HG03103 (cell line): ENCODE measurements around the gene BEST2.
A peak's percentile ranks its signal among the peaks of the same experiment; 100 is the strongest.

Experiments
- ATAC-seq: cut with Tn5 transposase; IDR thresholded peaks from one replicate; pipeline ENCODE4 v1.9.1; 2021; ENCODE audit warnings: low read depth; ENCODE audit not compliant: unreplicated experiment

The BEST2 gene

DNA sequence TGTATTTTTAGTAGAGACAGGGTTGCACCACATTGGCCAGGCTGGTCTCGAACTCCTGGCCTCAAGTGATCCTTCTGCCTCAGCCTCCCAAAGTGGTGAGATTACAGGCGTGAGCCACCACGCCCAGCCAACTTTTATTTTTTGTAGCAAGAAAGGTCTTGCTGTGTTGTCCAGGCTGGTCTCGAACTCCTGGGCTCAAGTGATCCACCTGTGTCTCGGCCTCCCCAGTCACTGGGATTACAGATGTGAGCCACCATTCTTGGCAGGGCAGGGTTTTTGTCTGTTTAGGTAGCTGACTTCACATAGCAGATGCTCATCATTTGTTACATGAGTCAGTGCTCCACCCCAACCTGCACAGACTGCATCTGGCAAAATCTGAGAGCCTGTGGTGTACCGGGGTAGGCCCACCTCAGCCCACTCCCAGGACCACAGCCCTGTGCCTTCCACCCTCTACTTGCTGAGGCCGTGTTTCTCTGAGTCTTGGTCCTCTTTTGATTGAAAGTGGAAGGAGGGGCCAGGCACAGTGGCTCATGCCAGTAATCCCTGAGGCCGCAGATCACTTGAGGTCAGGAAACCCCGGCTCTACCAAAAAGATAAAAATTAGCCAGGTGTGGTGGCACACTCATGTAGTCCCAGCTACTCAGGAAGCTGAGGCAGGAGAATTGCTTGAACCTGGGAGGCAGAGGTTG is 23.7 kb upstream of the BEST2 start:
- no peak for ATAC-seq

DNA sequence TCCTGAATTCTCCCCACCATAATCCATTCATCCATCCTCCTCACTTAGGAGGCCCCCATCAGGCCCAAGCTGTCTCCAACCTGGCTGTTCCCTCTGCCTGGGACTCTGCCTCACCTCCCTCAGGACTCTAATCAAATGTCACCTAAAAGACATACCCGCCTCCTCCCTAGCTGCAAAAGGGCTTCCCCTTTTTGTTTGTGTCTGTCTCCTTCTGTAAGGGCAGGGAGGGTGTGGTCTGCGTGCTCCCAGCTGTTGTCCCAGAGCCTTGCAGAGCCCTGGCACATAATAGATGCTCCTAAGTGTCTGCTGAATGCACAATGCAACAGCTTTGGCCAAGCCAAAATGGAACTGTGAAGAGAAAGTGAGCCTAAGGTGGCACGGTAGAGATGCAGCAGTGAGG is 21.5 kb upstream of the BEST2 start:
- no peak for ATAC-seq

DNA sequence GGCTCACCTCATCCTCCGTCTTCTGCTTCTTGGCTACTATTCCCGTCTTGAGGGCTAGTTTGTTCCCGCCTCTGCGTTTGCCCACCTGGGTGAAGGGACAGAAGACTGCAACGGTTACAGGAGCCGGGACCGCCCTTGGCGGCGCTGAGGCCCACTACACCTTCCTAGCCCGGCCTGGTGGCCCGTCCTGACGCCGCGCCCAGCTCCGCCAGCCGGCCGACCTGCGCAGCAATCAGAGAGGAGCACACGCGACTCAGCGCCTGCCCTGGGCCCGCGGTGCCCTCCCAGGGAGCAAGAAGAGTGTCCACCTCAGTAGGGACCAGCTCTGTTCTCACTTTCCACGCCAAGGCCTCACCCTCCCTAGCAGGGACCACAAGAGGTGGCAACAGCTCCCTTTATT is 20.3 kb upstream of the BEST2 start:
- no peak for ATAC-seq

DNA sequence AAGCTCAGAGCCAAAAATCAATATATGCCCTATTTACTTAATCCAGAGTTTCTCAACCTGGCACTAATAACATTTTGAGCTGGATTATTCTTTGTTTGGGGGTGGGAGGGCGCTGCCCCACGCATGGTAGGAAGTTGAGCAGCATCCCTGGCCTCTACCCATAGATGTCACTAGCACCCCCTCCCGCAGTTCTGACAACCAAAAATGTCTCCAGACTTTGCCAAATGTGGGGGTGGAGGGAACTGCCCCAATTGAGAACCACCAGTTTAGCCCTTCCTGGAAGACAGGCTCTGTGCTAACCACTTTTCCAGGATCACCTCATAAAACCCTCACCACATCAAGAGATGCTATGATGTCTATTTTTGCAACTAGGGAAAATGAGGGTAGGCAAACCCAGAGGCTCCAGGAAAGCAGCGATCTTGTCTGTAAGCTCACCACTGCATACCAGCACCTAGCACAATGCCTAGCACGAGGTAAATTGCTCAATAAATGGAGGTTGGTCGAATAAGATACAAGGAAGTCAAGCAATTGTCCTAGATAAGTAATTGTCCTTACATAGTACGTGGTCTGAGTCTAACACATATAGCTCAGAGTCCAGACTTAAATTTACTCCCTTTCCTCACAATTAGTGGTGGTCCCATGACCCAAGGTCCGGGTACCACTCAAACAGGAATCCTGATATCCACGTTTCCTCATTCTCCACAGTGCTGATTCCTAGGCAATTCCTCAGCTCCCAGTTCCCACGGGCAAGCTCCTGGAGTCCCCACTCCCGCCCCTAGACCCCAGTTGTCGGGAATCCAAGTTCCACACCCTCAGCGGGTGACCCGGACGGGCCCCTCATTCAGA is 18.0 kb upstream of the BEST2 start:
- no peak for ATAC-seq

DNA sequence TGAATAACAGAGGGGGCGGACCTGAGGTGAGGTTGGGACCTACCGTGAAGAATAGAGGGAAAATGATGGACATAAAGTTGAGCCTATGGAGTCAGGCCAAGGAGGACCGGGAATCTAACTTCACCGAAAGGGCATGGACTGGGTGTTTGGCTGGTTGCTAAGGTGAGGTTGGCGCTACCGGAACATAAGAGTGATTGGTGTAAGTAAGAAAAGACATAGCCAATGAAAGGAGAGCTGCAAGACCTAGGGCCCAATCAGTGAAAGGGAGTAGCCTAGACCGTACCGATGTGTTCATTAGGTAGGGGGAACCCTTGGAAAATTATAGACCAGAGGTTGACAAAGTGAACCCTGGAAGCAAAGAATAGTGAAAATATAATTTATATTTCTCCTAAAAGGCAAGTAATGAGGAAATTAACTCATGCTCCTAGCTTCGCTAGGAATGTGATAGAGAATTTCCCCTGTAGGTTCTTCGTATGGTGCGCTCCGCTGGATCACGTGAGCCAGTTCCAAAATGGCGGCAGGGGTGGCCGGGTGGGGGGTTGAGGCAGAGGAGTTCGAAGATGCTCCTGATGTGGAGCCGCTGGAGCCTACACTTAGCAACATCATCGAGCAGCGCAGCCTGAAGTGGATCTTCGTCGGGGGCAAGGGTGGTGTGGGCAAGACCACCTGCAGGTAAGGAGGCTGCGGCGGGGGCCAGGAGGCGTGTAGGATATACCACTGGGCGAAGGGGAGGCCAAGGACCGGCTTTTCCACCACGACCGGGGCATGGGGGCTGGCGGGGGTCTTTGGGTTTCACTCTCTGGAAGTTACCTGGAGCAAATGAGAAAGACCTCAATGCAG is 14.4 kb upstream of the BEST2 start, which contains the start of gene GET3:
Gene GET3 (plus strand): TSS at position 503 of the 840 bp plus-strand sequence. CDS start 9 bp downstream, at position 512.
- peak; percentile 79 for ATAC-seq

DNA sequence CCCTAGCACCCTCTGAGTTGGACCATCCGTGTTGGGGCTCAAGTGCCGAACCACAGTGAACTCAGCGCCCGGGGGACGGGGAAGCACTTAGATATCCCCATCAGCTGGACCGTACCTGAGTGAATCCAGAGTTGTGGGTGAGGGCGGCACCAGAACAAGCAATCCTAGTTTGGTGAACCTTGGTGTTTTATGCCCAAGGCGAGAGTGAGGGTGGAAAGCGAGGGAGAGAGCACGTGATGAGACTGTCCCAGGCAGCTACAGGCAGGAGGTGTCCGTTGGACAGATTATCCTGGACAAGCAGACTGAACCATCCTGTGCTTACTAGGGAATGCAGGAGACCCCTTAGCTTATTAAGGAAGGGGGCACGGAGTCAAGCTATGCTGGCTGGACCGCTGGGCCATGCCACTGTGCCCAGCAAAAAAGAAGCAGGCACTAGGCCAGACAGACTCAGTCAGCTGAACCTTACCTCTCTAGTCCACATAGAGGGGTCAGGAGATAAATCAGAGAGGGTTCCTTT is 13.7 kb upstream of the BEST2 start:
- ATAC-seq: no peak

DNA sequence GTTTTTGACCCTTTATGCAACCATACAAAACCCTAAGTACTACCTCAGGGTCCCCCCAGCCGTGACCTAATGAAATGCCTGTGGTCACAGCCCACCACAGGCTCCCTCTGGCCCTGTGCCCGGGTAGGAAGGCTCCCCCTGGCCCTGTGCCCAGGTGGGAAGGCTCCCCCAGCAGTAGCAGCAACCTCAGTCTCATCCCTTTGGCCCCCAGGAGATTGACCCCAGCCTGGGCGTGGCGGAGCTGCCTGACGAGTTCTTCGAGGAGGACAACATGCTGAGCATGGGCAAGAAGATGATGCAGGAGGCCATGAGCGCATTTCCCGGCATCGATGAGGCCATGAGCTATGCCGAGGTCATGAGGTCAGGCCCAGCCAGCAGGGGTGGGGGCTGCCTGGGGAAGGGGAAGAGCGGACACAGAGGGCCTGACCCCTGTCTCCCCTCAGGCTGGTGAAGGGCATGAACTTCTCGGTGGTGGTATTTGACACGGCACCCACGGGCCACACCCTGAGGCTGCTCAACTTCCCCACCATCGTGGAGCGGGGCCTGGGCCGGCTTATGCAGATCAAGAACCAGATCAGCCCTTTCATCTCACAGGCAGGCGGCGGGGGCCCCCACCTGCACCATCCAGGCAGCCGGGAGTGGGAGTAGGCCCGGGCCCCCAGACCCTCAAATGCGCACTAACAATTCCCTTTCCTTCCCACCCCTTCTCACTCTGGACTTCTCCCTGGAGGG is 6.3 kb upstream of the BEST2 start:
- no peak for ATAC-seq

DNA sequence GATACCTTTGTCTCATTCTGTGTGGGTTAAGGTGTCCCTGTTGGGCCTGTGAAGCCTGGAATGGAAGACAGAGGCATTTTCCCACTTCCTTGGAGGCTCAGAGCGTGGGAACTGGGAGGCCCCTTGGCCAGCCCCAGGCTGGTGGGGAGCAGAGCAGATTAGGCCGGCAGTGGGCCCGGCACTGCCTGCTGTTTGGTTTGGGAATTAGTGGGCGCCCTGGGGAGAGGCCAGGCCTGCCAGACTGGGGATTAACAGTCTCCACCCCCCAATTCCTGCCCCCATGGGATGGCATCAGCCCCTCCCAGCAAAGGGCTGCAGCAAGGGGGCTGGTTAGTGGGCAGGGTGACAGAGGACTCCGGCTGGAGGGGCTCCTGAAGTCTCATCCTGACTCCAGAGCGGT is 3.1 kb upstream of the BEST2 start:
- ATAC-seq: no peak

DNA sequence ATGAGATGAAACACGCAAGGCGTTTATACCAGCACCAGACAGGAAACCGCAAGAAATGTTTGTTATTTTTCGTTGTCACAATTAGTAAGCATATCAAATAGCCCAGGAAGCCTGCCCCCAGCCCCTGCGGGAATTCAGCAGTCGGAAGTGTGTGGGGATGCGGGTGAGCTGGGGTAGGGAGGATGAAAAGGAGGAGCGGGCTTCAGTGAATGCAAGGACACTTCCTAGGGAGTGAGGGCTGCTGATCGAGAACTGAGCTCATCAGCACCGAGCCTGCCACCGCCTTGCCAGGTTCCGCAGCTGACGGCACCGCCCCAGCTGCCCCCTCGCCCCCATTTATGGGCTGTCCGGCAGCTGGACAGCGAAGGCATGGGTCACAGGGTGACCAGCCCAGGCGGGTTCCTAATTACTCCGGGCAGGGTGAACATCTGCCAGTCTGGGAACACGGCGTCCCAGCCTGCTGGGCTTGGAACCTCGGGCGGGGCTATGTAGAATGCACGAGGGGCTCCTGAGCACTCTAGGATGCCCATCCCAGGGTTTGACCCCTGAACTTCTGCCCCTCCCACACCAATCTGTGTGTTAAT is 1.6 kb upstream of the BEST2 start:
- ATAC-seq: no peak

DNA sequence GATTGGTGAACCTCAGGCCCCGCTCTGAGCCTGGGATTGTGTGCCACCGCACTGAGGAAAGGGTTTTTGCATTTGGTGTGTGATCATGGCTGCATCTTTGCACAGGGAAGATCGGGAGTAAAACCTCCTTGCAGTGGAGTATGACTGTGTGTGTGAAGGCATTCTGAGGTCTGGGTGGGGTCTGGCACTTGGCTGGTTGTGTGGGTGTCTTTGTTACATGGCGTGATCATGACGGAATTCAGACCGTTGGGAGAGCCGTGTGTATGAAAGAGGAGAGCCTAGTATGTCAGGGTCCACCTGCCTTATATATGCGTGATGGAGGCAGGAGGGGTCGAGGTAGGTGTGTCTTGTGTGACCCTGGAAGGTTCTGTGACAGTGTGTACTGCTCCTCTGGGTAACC is 740 bp upstream of the BEST2 start:
- ATAC-seq: no peak

DNA sequence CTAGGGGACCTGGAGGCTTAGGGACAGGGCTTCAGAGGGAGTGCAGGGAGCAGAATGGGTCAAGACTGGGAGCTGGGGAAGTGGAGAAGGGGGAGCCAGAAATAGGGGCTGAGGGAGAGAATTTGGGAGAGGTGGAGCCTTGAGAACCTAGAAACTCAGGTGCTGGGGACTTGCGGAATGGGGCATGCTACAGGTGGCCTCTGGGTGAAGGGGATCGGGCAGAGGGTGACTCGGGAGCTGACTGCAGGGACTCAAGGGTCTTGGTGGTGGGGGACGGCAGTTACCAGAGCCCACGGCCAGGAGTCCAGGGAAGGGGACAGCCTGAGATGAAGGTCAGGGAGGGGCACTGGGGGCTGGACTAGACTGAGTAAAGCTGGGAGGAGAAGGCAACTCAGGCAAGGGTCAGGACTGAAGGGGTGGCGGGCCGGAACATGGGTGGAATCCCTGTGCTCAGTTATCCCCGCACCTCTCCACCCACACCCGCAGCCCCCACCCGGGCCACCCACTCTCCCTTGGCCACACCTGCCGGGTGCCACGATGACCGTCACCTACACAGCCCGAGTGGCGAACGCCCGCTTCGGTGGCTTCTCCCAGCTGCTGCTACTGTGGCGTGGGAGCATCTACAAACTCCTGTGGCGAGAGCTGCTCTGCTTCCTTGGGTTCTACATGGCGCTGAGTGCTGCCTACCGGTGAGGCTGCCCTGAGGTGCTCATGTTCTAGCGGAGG is 628 bp downstream of the BEST2 start:
- no peak for ATAC-seq

DNA sequence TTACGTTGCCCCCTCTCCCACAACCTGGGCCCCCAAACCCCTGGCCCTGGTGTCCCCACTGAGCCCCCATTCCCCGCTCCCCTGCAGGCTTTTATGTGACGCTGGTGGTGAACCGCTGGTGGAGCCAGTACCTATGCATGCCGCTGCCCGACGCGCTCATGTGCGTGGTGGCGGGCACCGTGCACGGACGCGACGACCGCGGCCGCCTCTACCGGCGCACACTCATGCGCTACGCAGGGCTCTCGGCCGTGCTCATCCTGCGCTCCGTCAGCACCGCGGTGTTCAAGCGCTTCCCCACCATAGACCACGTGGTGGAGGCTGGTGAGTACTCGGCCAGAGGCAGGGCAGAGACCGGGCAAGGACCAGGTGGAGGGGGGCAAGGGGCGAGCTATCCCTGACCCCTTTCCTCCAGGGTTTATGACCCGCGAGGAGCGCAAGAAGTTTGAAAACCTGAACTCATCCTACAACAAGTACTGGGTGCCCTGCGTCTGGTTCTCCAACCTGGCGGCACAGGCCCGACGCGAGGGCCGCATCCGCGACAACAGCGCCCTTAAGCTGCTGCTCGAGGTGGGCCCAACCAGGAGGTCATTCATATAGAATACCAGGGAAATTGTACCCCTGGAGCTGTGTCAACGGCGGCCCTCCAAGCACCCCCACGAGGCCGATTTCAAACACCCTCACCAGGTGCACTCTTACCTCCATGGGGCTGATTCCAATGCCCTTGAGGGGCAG is 3.0 kb downstream of the BEST2 start:
- ATAC-seq: no peak

DNA sequence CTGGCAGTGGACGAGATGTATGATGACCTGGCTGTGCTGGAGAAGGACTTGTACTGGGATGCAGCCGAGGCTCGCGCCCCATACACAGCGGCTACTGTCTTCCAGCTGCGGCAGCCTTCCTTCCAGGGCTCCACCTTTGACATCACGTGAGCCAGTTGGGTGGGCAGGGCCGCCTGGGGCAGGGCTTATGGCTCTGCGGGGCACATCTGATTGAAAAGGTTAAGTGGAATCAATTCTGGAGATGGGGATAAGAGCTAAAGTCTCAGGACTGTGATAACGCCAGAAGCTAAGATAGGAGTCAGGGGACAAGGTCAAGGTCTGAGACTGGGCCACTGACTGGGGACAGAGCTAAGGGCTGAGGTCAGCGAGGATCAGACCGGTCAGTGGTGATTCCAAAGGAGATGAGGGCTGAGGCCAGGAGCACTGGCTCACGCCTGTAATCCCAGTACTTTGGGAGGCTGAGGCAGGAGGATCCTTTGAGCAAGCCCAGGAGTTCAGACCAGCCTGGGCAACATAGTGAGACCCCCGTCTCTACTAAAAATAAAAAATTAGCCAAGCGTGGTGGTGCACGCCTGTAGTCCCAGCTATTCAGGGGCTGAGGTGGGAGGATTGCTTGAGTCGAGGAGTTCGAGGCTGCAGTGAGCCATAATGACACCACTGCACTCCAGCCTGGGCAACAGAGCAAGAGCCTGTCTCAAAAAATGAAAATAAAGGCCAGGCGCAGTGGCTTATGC is 4.7 kb downstream of the BEST2 start:
- no peak for ATAC-seq

DNA sequence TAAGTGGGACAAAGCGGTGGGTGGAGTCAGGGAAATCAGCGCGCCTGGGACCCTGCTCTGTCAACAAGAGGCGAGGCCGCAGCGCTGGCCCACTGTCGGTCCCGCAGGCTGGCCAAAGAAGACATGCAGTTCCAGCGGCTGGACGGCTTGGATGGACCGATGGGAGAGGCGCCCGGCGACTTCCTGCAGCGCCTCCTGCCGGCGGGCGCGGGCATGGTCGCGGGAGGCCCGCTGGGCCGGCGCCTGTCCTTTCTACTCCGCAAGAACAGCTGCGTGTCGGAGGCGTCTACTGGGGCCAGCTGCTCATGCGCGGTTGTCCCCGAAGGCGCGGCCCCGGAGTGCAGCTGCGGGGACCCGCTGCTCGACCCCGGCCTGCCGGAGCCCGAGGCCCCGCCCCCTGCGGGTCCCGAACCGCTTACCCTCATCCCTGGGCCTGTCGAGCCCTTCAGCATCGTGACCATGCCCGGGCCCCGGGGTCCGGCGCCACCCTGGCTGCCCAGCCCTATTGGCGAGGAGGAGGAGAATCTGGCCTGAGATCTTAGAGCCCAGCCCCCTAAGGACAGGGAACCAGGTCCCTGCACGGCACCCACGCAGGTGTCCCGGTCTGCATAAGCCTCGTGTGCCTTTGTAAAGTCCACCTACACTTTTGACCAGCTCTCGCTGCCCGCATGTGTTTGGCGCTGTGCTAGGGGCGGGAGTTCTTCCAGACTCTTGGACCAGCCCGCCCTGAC is 6.1 kb downstream of the BEST2 start:
- ATAC-seq: no peak

DNA sequence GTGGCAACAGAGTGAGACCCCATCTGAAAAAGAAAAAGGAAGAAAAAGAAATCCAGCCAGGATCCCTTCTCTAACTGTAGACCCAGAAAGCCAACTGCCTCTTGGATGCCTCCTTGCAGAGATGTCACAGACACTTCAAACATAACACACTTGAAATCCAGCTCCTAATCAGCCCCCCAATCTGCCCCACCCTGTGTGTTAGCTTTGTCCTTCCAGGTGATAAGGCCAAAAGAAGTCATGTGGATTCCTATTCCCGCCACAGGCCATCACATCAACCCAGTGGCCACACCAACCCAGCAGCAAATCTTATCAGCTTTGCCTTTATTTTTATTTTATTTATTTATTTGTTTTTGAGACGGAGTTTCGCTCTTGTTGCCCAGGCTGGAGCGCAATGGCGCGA is 8.1 kb downstream of the BEST2 start:
- ATAC-seq: no peak

DNA sequence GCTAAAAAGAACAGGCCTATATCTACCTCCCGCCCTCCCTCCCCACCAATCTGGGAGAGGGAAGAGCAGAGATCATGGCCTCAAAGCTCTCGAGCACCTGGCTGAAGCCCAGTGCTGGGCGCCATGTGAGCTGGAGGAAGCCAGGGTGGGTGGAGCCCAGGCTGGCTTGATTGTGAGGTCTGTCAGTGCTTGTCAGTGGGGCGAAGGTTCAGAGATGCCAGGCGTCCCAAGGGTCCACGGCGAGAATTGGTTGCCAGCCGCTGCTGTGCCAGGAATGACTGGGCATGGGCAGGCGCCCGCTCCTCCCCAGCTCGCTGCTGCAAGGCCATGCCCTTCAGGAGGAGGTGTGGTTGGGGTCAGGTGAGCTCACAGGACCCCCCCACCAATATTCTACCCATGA is 11.5 kb downstream of the BEST2 start:
- ATAC-seq: no peak

DNA sequence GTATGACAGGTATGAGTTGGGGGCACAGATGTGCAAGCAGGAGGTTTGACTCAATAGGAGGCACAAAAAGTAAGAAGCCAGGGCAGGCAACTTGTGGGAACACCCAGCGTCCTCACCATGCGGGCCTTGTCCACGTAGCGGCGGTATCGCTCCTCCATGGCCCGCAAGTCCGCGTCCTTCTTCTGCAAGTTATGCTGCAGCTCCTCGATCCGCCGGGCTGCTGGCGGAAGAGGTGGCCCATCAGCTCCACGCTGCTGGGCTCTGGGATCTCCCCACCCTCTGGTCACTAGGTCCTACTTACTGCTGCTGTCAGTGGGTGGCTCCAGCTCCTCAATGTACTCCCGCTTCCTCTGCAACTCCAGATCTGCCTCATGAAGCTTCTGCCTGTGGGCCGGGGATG is 13.1 kb downstream of the BEST2 start:
- ATAC-seq: no peak
